ENCODE results near the gene PAK4. TPM values are rescaled to one million over a fixed set of nuclear protein-coding genes. Genes with fewer than 3 reads are reported as not detected.

PAK4 gene
- total RNA-seq, 1 experiment from 2014 or later, result 69.8 TPM

GRCh38 chr19:39208175-39208795 lies 82.7 kb downstream of the PAK4 start (continued):
- TF ChIP-seq ZNF281 (CRISPR knock-in tag; IDR thresholded peaks at IDR 0.05), result no peak

GRCh38 chr19:39209196-39209595 lies 83.6 kb downstream of the PAK4 start:
- Mint-ChIP-seq H3K36me3 (no peaks in the 10 kb centered on the region), H3K27ac (no peak overlapping the region), H3K4me1 (no peaks in the 10 kb centered on the region), H3K4me3 (no peak overlapping the region), H3K9me3 (no peaks in the 10 kb centered on the region), H3K27me3 (ENCODE audit: low read depth) (peaks cover 14% of the 10 kb centered on the region)
- DNase-seq (ENCODE audit: low spot score) (no peak), ATAC-seq (no peak)
- TF ChIP-seq OVOL2 (CRISPR knock-in tag; IDR thresholded peaks at IDR 0.05; ENCODE audit: borderline replicate concordance) (no peak), PREB (CRISPR knock-in tag; IDR thresholded peaks at IDR 0.05; ENCODE audit: borderline replicate concordance) (no peak), ATF2 (CRISPR knock-in tag; IDR thresholded peaks at IDR 0.05; ENCODE audit: borderline replicate concordance, low read depth) (no peak), ELF4 (CRISPR knock-in tag; IDR thresholded peaks at IDR 0.05; ENCODE audit: low read depth) (no peak), HMGA2 (CRISPR knock-in tag; IDR thresholded peaks at IDR 0.05) (no peak), HMGXB4 (CRISPR knock-in tag; IDR thresholded peaks at IDR 0.05) (no peak), CTCF (IDR thresholded peaks at IDR 0.05) (no peak), ZNF281 (CRISPR knock-in tag; IDR thresholded peaks at IDR 0.05) (no peak), ZNF232 (CRISPR knock-in tag; IDR thresholded peaks at IDR 0.05) (no peak), ZNF317 (CRISPR knock-in tag; IDR thresholded peaks at IDR 0.05; ENCODE audit: borderline replicate concordance, low read depth) (no peak), ZBTB21 (CRISPR knock-in tag; IDR thresholded peaks at IDR 0.05; ENCODE audit: borderline replicate concordance) (no peak), IRF1 (CRISPR knock-in tag; IDR thresholded peaks at IDR 0.05) (no peak), NR1H2 (CRISPR knock-in tag; IDR thresholded peaks at IDR 0.05) (no peak), ZNF532 (CRISPR knock-in tag; IDR thresholded peaks at IDR 0.05; ENCODE audit: borderline replicate concordance) (no peak), E2F4 (CRISPR knock-in tag; IDR thresholded peaks at IDR 0.05; ENCODE audit: borderline replicate concordance, low read depth) (no peak), JAZF1 (CRISPR knock-in tag; IDR thresholded peaks at IDR 0.05) (no peak)
- CTCF ChIA-PET, result no interaction called here
- POLR2A ChIA-PET, result no interaction called here
